Activated T-cell treated with anti-CD3 and anti-CD28 coated beads, Interleukin-2, amount 50 U/mL, for 24 hours (primary cell): Measurements from ENCODE around the gene CLCN2.

Experiments used
- DNase-seq: peaks from one replicate; pipeline ENCODE4 v3.0.0-alpha.2; 2020
- H3K27ac Mint-ChIP-seq: 2 replicates; pipeline ENCODE4 v1.8.0; 2020; ENCODE audit warnings: mild to moderate bottlenecking, mixed read lengths
- H3K27me3 Mint-ChIP-seq: 2 replicates; pipeline ENCODE4 v1.8.0; 2020; ENCODE audit warnings: mixed read lengths
- H3K36me3 Mint-ChIP-seq: 2 replicates; pipeline ENCODE4 v1.8.0; 2020; ENCODE audit warnings: low read depth, mixed read lengths
- H3K4me1 Mint-ChIP-seq: 2 replicates; pipeline ENCODE4 v1.8.0; 2020; ENCODE audit warnings: low read depth, mixed read lengths
- H3K4me3 Mint-ChIP-seq: 2 replicates; pipeline ENCODE4 v1.8.0; 2020; ENCODE audit warnings: mild to moderate bottlenecking, moderate library complexity, mixed read lengths
- H3K9me3 Mint-ChIP-seq: 2 replicates; pipeline ENCODE4 v1.8.0; 2020; ENCODE audit warnings: mixed read lengths

Gene CLCN2

DNA sequence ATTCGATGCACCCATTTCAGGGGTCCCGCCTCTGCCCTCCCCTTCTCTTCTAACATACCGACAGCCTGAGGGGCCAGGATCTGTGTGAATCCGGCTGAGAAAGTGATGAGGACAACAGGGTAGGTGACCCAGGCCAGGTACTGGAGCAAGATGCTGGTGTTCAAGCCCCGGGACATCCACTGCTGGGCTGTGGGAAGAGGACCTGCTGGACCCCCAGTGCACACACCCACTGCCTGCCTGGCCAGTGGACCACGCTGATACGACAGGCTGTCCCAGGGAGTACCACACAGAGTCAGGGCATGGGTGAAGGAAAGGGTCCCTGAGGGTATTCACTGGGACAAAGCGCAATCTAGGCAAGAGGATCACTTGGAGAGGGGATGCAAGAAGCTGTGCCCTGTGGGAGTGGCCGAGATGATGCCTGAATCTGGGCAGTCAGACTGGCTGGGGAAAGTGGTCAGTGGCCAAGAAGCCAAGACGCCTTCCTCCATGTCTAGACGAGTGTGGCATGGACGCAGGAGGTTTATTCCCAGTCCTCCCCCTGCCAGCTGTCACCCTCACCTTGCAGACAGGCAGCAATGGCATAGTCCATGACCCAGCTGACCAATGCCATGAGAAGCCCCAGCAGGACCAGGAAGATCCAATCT is 3.2 kb downstream of the CLCN2 start:
- H3K27me3 Mint-ChIP-seq = no peaks in the 10 kb centered on the region
- H3K36me3 Mint-ChIP-seq = peaks cover 18% of the 10 kb centered on the region
- H3K9me3 Mint-ChIP-seq = no peaks in the 10 kb centered on the region
- H3K4me1 Mint-ChIP-seq = peaks cover 11% of the 10 kb centered on the region
- no peak for DNase-seq
- H3K27ac Mint-ChIP-seq = no peak overlapping the region
- H3K4me3 Mint-ChIP-seq = no peak overlapping the region

DNA sequence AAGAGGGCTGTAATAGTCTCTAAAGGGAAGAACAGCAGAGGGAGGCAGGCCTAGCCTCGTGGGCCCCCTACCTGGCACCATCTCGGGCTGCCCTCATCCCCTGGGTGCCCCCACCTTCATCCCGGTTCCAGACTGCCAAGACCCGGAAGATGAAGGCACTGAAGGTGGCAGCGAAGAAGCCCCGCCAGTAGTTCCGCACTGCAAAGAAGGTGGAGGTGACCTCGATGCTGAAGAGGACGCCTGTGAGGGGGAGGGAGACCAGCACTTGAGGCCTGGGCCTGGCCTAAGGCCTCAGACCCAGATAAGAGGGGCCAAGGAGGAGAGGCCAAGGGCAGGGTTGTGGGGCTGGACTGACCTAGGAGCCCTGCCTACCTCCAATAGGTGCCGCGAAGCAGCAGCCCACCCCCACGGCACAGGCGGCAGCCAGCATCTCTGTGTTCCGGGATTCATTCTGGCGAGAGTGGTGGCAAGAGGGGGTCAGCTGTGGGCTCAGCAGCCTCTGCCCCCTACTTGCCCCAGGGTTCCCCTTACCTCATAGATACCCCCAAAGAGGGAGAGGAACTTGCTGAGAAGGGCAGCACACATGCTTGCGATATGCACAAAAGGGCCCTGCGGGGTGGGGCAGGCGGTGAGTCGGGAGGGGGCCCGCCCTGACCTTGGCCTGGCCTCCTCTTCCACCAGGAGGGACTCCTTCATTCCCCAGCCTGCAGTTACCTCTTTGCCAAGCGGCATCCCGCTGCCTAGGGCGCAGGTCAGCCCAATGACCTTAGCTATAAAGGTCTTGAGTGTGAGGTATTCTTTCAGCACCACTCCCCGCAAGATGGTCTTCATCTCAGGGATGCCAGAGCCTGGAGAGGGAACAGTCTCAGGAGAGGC is 3.9 kb downstream of the CLCN2 start:
- no peak overlapping the region for H3K27ac Mint-ChIP-seq
- DNase-seq = no peak
- H3K27me3 Mint-ChIP-seq = no peaks in the 10 kb centered on the region
- no peaks in the 10 kb centered on the region for H3K9me3 Mint-ChIP-seq
- H3K4me1 Mint-ChIP-seq = peaks cover 11% of the 10 kb centered on the region
- no peak overlapping the region for H3K4me3 Mint-ChIP-seq
- peaks cover 18% of the 10 kb centered on the region for H3K36me3 Mint-ChIP-seq

DNA sequence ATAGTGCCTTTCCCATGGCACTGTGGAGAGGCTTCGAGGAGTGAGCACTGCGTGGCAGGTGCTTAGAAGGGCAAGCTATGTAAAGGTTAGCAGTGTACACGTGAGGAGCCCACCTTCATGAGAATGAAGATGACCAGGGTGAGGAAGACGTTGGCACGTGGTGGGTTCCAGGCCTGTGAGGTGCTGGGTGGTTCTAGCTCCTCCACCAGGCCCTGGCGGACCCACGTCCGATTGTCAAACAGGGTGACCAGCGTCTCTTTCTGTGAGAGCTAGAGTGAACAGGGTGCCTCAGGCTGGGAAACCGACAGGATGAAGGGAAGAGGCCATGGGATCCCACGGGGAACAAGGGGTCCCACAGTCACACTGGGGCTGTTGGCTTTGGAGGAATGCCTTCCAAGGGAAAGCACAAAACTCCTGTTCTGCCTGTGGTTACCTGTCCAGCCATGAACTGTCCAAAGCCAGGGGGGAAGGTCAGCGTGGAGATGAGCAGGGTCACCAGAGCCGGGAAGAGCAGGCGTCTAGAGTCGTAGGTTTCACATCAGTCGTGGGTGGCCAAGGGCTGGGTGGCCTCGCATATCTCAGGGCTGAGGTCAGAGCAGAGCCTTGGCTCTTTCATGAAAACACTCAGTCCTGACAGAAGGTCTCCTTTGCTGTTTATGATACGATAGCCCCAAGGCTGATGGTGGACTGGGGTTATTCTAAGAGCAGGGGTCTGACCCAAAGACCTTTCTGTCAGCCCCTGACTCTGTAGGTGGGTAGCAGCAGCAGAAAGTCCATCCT is 6.0 kb downstream of the CLCN2 start:
- Mint-ChIP-seq H3K27me3 (no peaks in the 10 kb centered on the region), H3K36me3 (peaks cover 22% of the 10 kb centered on the region), H3K9me3 (no peaks in the 10 kb centered on the region), H3K4me3 (no peak overlapping the region), H3K27ac (peak overlapping the region; percentile 26), H3K4me1 (peaks cover 6% of the 10 kb centered on the region)
- no peak for DNase-seq

DNA sequence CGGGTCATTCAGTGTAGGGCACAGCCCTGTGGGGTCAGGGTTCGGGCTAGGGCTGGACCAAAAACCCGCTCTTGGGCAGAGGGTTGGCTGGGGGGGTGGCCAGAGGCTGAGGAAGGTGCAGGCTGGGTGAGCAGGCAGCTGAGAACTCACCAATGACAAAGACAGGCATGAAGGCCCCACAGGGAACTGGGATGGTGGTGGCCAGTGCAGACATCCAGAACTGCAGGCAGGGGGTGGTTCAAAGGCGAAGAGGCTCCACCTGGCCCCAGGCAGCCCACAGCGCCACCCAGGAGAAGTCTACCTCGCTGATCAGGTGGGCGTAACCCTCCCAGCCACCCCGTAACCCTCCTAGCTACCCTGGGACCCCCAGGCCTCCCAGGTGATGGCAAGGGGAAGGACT is 6.7 kb downstream of the CLCN2 start:
- Mint-ChIP-seq H3K27me3 (no peaks in the 10 kb centered on the region), H3K27ac (no peak overlapping the region), H3K4me3 (no peak overlapping the region), H3K36me3 (peaks cover 22% of the 10 kb centered on the region), H3K4me1 (peaks cover 3% of the 10 kb centered on the region), H3K9me3 (no peaks in the 10 kb centered on the region)
- no peak for DNase-seq

DNA sequence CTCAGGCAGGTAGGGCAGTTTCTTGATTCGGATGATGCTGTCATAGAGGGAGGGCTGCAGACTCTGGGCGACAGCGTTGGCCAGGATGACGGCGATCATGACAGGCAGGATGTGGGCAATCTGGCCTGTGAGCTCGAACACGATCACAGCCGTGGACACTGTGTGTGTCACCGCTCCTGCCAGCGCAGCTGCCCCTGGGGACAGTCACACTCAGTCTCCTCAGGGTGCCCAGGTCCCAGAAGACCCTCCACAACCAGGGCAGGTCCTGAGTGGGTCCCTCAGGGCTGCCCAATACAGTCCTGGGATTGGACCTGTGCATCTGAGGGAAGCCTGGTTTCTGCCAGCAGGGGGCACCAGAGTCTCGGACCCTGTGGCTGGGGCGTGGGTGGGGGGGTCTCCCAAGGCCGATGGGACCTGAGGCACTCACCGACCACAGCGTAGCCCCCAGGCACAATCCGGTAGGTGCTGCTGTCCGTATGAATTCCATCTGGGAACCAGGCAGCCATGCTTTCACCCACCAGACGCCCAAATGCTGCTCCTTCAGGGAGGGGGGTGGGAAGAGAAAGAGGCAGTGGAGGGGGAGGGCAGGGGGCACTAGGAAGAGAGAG is 7.2 kb downstream of the CLCN2 start:
- no peaks in the 10 kb centered on the region for H3K9me3 Mint-ChIP-seq
- H3K27me3 Mint-ChIP-seq = no peaks in the 10 kb centered on the region
- no peak overlapping the region for H3K4me3 Mint-ChIP-seq
- DNase-seq = peak; percentile 80
- H3K36me3 Mint-ChIP-seq = peaks cover 22% of the 10 kb centered on the region
- peak overlapping the region; percentile 40 for H3K27ac Mint-ChIP-seq
- peaks cover 3% of the 10 kb centered on the region for H3K4me1 Mint-ChIP-seq

DNA sequence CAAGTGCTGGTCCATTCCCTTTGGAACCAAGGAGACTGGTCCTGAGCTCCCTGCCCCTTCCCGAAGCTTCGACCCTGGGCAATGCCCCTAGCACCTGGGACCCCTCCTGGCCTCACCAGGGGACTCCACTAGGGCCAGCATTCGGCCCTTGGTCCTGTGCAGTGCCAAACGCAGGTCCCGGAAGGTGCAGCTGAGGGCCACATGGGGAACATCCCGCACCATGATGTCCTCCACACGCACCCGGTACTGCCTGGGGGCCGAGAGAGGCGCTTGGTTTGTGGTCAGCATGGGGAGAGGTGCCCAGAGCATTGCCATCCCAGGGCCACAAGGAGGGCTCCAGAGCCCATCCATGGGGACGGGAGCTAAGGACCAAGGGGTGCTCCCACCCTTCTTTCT is 7.9 kb downstream of the CLCN2 start:
- Mint-ChIP-seq H3K4me1 (peaks cover 3% of the 10 kb centered on the region), H3K36me3 (peaks cover 22% of the 10 kb centered on the region), H3K9me3 (no peaks in the 10 kb centered on the region), H3K27ac (no peak overlapping the region), H3K4me3 (no peak overlapping the region), H3K27me3 (no peaks in the 10 kb centered on the region)
- no peak for DNase-seq

DNA sequence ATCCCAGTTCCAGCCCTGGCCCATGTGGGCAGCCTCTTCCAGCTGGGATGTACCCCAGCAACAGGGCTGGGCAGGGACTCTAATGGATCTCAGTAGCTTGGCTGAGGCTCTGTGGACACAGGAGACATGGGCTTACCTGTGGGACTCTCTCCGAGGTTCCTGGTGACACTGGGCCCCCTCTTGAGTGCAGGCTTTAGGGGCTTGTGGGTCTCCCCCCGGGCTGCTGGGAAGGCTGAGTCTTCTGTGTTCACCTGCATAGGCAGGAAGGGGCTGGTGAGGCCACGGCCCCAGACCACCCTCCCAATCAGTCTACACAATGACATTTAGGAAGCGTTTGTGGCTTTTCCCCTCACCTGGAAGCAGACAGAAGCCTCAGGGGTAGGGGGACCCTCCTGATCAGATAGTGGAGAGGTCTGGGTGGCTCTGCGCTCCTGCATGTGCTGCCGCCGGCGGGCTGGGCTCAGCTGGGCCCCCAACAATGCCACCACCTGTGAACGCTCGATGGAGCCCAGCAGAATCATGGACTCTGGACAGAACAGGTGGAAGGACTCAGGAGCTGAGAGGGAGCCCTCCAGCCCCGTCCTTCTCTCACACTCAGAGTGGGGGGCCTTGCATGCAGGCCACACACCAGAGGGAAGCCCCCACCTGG is 8.4 kb downstream of the CLCN2 start:
- no peaks in the 10 kb centered on the region for H3K9me3 Mint-ChIP-seq
- H3K4me3 Mint-ChIP-seq = no peak overlapping the region
- H3K27ac Mint-ChIP-seq = no peak overlapping the region
- DNase-seq = no peak
- no peaks in the 10 kb centered on the region for H3K27me3 Mint-ChIP-seq
- peaks cover 22% of the 10 kb centered on the region for H3K36me3 Mint-ChIP-seq
- H3K4me1 Mint-ChIP-seq = peaks cover 3% of the 10 kb centered on the region

DNA sequence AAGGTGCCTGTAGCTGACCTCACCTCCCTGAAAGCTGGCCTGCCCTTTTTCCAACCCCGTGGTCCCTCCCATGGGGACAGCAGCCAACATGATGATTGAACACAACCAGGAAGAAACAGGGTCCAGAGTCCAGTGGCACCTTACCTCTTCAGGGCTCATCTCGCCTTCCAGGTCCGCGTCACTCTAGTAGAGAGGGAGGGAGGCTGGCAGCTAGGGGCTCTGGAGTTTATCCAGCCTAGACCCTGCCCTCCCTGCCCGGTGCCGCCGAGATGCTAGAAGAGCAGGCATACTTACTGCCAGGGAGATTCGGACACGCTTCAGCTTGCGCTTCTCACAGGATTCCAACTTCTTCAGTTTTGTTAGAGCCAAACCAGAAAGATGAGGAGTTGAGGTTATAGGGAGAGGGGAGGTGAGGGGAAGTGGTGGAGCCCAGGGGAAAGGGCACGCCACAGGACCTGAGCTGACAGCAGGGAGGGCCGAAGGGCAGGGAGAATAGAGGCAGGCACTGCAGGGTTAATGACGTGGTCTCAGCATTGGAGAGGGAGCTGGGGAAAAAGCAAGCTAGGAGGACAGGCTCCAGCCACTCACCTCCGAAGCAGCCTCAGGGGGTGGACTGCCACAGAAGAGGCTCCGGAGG is 9.1 kb downstream of the CLCN2 start:
- Mint-ChIP-seq H3K36me3 (peaks cover 22% of the 10 kb centered on the region), H3K27ac (no peak overlapping the region), H3K4me1 (peaks cover 3% of the 10 kb centered on the region), H3K27me3 (no peaks in the 10 kb centered on the region), H3K9me3 (no peaks in the 10 kb centered on the region), H3K4me3 (no peak overlapping the region)
- DNase-seq = no peak

DNA sequence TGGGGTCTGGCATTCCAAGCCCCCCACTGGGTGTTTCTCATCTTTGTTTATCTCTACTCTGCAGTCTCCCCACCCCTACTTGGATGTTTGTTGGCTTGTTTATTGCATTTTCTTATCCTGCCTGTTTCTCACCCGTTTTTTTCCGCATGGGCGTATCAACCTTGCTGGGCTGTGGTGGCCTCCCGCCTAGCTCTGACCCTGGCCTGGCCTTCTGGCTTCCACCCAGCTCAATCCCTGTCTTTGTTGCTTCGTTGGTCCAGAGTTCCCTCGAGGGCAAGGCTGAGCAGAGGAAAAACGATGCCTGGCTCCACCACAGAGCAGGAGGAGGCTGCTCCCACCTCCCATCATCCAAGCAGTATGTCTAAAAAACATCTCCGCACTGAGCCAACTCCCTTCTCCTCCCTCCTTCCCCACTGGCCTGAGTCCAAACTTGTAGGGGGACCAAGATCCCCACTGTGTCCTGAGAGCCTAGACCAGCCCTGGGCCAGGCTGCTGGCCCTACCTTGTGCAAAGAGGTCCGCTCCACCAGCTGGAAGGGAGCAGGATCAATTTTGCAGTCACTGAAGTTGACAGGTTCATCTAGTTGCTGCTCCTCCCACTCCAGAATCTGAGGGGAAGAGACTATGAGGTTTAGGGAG is 9.8 kb downstream of the CLCN2 start:
- H3K4me3 Mint-ChIP-seq = no peak overlapping the region

DNA sequence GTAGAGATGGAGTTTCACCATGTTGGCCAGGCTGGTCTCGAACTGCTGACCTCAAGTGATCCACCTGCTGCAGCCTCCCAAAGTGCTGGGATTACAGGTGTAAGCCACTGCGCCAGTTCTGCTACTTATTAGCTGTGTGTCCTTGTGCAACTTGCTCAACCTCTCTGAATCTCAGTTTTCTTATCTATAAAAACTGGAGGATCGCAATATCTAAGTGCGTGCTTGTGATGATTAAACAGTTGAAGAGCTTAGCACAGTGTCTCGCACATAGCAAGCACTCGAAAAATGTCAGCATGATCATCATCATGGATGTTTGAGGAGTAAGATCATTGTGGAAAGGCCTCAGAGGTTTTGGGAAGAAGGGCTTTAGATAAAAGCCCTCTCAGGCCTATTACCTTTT is 10.8 kb downstream of the CLCN2 start:
- Mint-ChIP-seq H3K36me3 (peaks cover 18% of the 10 kb centered on the region), H3K9me3 (no peaks in the 10 kb centered on the region), H3K27me3 (no peaks in the 10 kb centered on the region), H3K4me1 (peaks cover 3% of the 10 kb centered on the region), H3K4me3 (no peak overlapping the region), H3K27ac (no peak overlapping the region)
- DNase-seq = no peak

More for the DNA sequence above, 9.8 kb downstream of the CLCN2 start:
- Mint-ChIP-seq H3K27me3 (no peaks in the 10 kb centered on the region), H3K36me3 (peaks cover 18% of the 10 kb centered on the region), H3K27ac (no peak overlapping the region), H3K4me1 (peaks cover 3% of the 10 kb centered on the region), H3K9me3 (no peaks in the 10 kb centered on the region)
- no peak for DNase-seq

DNA sequence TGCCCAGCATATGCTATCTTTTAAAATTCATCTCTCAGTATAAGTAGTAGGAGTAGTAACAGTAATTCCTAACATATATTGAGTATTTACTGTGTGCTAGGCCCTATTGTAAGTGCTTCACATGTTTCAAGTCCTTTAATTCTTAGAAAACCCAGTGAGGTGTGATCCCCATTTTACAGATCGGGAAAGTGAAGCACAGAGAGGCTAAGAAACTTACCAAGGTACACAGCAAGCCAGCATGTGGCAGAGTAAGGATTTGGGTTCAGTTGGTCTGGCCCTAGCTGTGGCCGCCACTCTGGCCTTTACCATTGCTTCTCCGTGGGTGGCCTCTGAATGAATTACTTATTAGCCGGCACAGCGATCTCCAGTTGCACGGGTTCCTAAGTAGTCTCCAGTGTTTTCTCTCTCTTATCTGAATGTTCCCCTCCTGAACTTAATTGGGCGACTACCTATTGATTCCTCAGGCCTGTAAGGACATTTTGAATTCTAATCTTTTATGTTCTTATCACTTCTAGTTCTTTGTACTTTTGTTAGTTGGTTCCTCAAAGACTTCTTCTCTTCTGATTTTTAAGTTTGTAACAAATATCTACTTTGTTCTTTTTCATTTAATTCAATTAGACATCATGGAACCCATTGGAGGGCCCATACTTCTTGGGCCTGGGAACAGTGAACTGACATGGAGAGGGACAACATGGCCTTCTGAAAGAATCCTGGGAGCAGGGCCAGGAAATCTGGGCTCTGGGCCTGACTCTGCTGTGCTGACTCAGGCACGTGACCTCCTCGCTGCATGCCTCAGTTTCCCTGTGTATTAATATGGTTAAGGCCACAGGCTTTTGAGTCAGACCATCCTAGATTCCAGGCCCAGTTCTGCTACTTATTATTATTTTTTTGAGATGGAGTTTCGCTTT is 11.6 kb downstream of the CLCN2 start:
- Mint-ChIP-seq H3K4me1 (peaks cover 3% of the 10 kb centered on the region), H3K4me3 (no peak overlapping the region), H3K36me3 (peaks cover 17% of the 10 kb centered on the region), H3K27ac (no peak overlapping the region), H3K27me3 (no peaks in the 10 kb centered on the region), H3K9me3 (no peaks in the 10 kb centered on the region)
- no peak for DNase-seq

DNA sequence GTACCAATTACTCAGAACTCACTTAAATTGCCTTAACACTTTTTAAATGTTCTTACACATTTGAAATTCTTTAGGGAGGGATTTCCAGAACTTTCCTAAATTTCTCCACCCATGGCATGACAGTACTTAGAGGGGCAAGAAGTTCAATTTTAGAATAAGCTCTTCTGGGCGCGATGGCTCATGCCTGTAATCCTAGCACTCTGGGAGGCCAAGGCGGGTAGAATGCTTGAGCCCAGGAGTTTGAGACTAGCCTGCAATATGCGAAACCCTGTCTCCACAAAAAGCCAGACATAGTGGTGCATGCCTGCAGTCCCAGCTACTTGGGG is 13.4 kb downstream of the CLCN2 start:
- Mint-ChIP-seq H3K9me3 (no peaks in the 10 kb centered on the region), H3K36me3 (peaks cover 19% of the 10 kb centered on the region), H3K27me3 (no peaks in the 10 kb centered on the region), H3K4me1 (no peaks in the 10 kb centered on the region), H3K4me3 (no peak overlapping the region), H3K27ac (no peak overlapping the region)
- no peak for DNase-seq
